ENCODE measurements around the gene WNT3. TPM values are rescaled to one million over a fixed set of nuclear protein-coding genes. Genes with fewer than 3 reads are reported as not detected.

WNT3 gene
- total RNA-seq, 1 donor from 2014 or later: 14.4 TPM

DNA sequence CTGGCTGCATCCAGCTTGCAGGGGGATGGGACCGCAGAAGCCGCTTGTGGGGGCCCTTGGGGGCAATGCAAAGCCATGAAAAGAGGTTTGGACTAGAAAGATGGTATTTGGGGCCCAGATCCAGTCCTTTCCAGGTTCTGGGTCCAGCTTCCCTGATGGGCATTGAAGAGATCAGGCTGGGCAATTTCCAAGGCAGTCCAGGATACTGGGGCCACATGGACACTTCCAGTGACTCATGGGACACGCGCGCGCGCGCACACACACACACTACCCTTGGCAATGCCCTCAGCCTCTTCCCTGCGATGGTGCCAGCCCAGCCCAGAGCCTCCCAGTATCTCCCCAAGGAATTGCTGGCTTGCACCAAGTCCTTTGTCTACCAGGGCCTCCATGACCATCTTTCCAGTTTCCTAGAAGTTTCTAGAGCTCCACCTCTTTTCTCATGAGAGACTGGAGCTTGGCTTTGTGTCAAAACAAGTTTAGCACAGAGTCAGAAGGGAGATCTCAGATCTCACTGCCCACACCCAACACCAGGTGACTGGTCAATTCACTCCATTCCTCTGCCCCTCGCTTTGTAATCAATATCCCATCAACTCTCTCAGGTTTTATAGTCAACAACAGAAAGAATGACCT is 44.3 kb downstream of the WNT3 start:
- TF ChIP-seq, protein P1, sequence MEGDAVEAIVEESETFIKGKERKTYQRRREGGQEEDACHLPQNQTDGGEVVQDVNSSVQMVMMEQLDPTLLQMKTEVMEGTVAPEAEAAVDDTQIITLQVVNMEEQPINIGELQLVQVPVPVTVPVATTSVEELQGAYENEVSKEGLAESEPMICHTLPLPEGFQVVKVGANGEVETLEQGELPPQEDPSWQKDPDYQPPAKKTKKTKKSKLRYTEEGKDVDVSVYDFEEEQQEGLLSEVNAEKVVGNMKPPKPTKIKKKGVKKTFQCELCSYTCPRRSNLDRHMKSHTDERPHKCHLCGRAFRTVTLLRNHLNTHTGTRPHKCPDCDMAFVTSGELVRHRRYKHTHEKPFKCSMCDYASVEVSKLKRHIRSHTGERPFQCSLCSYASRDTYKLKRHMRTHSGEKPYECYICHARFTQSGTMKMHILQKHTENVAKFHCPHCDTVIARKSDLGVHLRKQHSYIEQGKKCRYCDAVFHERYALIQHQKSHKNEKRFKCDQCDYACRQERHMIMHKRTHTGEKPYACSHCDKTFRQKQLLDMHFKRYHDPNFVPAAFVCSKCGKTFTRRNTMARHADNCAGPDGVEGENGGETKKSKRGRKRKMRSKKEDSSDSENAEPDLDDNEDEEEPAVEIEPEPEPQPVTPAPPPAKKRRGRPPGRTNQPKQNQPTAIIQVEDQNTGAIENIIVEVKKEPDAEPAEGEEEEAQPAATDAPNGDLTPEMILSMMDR (IDR thresholded peaks at IDR 0.05; ENCODE audit: unreplicated experiment): no peak
- Mint-ChIP-seq H3K27me3 (ENCODE audit: unreplicated experiment) (peaks cover 12% of the 10 kb centered on the region), H3K9me3 (ENCODE audit: unreplicated experiment) (peaks cover 4% of the 10 kb centered on the region), H3K4me3 (ENCODE audit: unreplicated experiment) (no peak overlapping the region), H3K27ac (ENCODE audit: unreplicated experiment) (no peak overlapping the region), H3K36me3 (ENCODE audit: low read depth, unreplicated experiment) (no peaks in the 10 kb centered on the region), H3K4me1 (ENCODE audit: unreplicated experiment) (peaks cover 24% of the 10 kb centered on the region)
- DNase-seq (ENCODE audit: low spot score): no peak

DNA sequence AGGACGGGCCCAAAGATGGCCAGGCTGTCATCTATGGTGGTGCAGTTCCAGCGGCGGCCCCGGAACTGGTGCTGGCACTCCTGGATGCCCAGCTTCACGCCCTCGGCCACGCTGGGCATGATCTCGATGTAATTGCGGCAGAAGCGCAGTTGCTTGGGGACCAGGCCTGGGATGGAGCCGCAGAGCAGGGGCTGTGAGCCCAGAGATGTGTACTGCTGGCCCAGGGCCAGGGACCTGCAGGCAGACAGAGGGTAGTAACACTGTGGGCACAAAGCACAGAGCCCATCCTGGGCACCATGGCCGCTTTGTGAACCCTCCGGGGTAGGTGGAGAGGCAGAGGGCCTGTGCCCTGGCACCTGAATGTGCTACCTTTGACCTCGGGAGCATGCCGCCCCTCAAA is 44.8 kb downstream of the WNT3 start:
- Mint-ChIP-seq H3K36me3 (ENCODE audit: low read depth, unreplicated experiment) (no peaks in the 10 kb centered on the region), H3K4me1 (ENCODE audit: unreplicated experiment) (peaks cover 20% of the 10 kb centered on the region), H3K4me3 (ENCODE audit: unreplicated experiment) (no peak overlapping the region), H3K27ac (ENCODE audit: unreplicated experiment) (no peak overlapping the region), H3K9me3 (ENCODE audit: unreplicated experiment) (peaks cover under 1% of the 10 kb centered on the region), H3K27me3 (ENCODE audit: unreplicated experiment) (peaks cover 9% of the 10 kb centered on the region)
- no peak for DNase-seq (ENCODE audit: low spot score)
- TF ChIP-seq, protein P1 (IDR thresholded peaks at IDR 0.05; ENCODE audit: unreplicated experiment): no peak

- H3K4me3 Mint-ChIP-seq (ENCODE audit: unreplicated experiment): no peak overlapping the region
- H3K27ac Mint-ChIP-seq (ENCODE audit: unreplicated experiment): no peak overlapping the region
- H3K4me1 Mint-ChIP-seq (ENCODE audit: unreplicated experiment): peaks cover 16% of the 10 kb centered on the region
- H3K9me3 Mint-ChIP-seq (ENCODE audit: unreplicated experiment): no peaks in the 10 kb centered on the region
- H3K36me3 Mint-ChIP-seq (ENCODE audit: low read depth, unreplicated experiment): peaks cover 4% of the 10 kb centered on the region
- TF ChIP-seq, protein P1 (IDR thresholded peaks at IDR 0.05; ENCODE audit: unreplicated experiment): no peak
- no peak for DNase-seq (ENCODE audit: low spot score)
- peaks cover 5% of the 10 kb centered on the region for H3K27me3 Mint-ChIP-seq (ENCODE audit: unreplicated experiment)
These were observed 45.3 kb downstream of the WNT3 start for GRCh38 chr17:46773221-46773605.

DNA sequence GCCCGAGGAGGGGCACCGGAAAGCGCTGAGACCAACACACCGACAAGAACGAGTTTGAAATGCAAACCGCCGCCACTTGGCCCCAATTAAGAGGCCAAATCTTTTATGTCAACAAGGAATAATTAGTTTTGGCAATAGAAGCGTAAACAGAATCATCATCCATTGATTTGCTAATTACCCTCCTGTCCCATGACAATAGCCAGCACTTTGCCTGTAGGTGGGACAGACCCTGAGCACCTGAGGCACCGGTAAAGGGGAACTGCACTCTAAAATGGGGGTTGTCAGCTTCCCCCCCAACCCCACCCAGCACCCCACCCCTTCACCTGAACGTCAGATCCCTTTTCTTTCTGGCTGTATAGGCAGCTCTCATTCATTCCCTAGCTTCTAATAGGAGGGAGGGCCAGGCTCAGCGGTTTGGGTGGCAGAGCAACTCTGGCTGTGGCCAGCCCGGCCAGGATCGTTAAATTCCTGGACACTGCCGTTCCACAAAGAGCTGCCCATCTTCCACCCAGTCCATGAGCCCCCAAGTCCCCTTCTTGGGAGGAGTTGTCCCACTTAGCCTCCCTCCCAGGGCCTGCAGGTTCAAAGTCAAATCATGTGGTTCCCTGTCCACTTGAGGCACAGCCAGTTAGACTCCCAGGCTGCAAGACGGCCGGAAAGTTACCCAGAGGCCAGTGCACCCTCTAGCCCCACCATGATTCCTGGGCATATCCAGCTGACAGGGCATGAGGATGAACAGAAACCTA is 45.8 kb downstream of the WNT3 start:
- Mint-ChIP-seq H3K27ac (ENCODE audit: unreplicated experiment) (no peak overlapping the region), H3K4me3 (ENCODE audit: unreplicated experiment) (peak overlapping the region; percentile 71), H3K27me3 (ENCODE audit: unreplicated experiment) (peaks cover 5% of the 10 kb centered on the region), H3K36me3 (ENCODE audit: low read depth, unreplicated experiment) (peaks cover 6% of the 10 kb centered on the region), H3K4me1 (ENCODE audit: unreplicated experiment) (peaks cover 11% of the 10 kb centered on the region), H3K9me3 (ENCODE audit: unreplicated experiment) (no peaks in the 10 kb centered on the region)
- no peak for DNase-seq (ENCODE audit: low spot score)
- TF ChIP-seq, protein P1 (IDR thresholded peaks at IDR 0.05; ENCODE audit: unreplicated experiment): no peak

All from endothelial cell (in vitro differentiated cells).